H1 (cell line): Measurements from ENCODE around the gene NEURL1. TPM values are rescaled to one million over a fixed set of nuclear protein-coding genes. Genes with fewer than 3 reads are reported as not detected.

Experiments used
- CHD7 ChIP-seq: fragments of 300-600 bp; sonication (generic); IDR thresholded peaks from 2 replicates; pipeline ENCODE4 v1.7.1; 2012; ENCODE audit warnings: low read length, moderate library complexity, mild to moderate bottlenecking, inconsistent platforms; ENCODE audit not compliant: insufficient replicate concordance
- EZH2 ChIP-seq: fragments of 200-600 bp; sonication (generic); IDR thresholded peaks from 2 replicates; pipeline ENCODE4 v1.7.1; 2012; ENCODE audit warnings: low read depth, mild to moderate bottlenecking, moderate library complexity, low read length, inconsistent platforms; ENCODE audit not compliant: severe bottlenecking
- NANOG ChIP-seq: IDR thresholded peaks from 2 replicates; pipeline ENCODE4 v1.6.1; 2011; ENCODE audit warnings: low read length, low read depth, mild to moderate bottlenecking, inconsistent platforms; ENCODE audit not compliant: insufficient read depth, poor library complexity, severe bottlenecking
- POLR2A ChIP-seq, 2 experiments: IDR thresholded peaks; 1 replicate in 1 of 2; 2 replicates in 1 of 2; pipeline ENCODE4 v1.6.1; 2011; ENCODE audit warnings: low read depth in 2 of 2, low read length in 2 of 2, mild to moderate bottlenecking in 2 of 2; ENCODE audit errors: control extremely low read depth in 1 of 2
- RBBP5 ChIP-seq: IDR thresholded peaks from 2 replicates; pipeline ENCODE4 v1.7.1; 2012; ENCODE audit warnings: low read depth, mild to moderate bottlenecking, inconsistent platforms, low read length, moderate library complexity, borderline replicate concordance
- SIRT6 ChIP-seq: IDR thresholded peaks from one replicate; pipeline ENCODE4 v1.7.1; 2012; ENCODE audit warnings: low read length, inconsistent platforms
- YY1 ChIP-seq: IDR thresholded peaks from 2 replicates; pipeline ENCODE4 v1.6.1; 2011; ENCODE audit warnings: low read depth, mild to moderate bottlenecking, low read length
- polyA plus RNA-seq, 7 experiments: library from polyadenylated mRNA; depleted of rRNA in 3 of 7; stranded (reverse) in 5 of 7; unstranded in 2 of 7; fragments of >200 nt in 5 of 7; fragments of 200-250 nt in 2 of 7; gene quantifications; 1 replicate in 5 of 7; 2 replicates in 1 of 7; 4 replicates in 1 of 7; pipeline versions ENCODE4 v1.2.1 to v1.2.3, GENCODE V29; 2011 to 2013; ENCODE audit warnings: missing spikeins in 2 of 7, mixed read lengths in 2 of 7
- total RNA-seq: library from RNA; stranded (reverse); fragmentation: NEBNext Ultra II Directional; extraction: Animal tissue kit (Norgen Biotek cat#: 25700); gene quantifications from 2 replicates; pipeline ENCODE4 v1.2.1, GENCODE V29; 2021

Gene NEURL1
- total and polyA plus RNA-seq, 2 of the 8 experiments (the other 6 are each of a cell fraction or from before 2014, with no cell fraction given) = 0.54 to 0.58 TPM

- TF ChIP-seq CHD7 = no peak
- no peak for TF ChIP-seq RBBP5
- TF ChIP-seq YY1 = no peak
- TF ChIP-seq EZH2 = no peak
- TF ChIP-seq NANOG = no peak
- no peak for TF ChIP-seq POLR2A (IDR thresholded peaks at IDR 0.05; ENCODE audit: control extremely low read depth in 1 of 2, low read depth in 2 of 2, low read length in 2 of 2)
- no peak for TF ChIP-seq SIRT6
- TF ChIP-seq, all 59 proteins: peak for 0
These were observed 120.1 kb downstream of the NEURL1 start (continued) for GRCh38 chr10:103613616-103614015.
